AG04450 (cell line): ENCODE measurements around the gene PRRT2. TPM values are rescaled to one million over a fixed set of nuclear protein-coding genes. Genes with fewer than 3 reads are reported as not detected.
A peak's percentile ranks its signal among the peaks of the same experiment; 100 is the strongest.

ENCODE experiments used
- CTCF ChIA-PET: fragments of 300-600, 350-600 bp; formaldehyde crosslinking; extraction: SDS; loops from one replicate; lab custom pipeline; 2022; ENCODE audit warnings: antibody characterized with exemption, inconsistent platforms; lab: Charles Lee
- POLR2A ChIA-PET: fragments of 350-600 bp; formaldehyde crosslinking; extraction: SDS; loops from one replicate; lab custom pipeline; 2021; ENCODE audit warnings: antibody characterized with exemption, inconsistent platforms; lab: Yijun Ruan, JAX
- DNase-seq: peaks from one replicate; pipeline ENCODE4 v3.0.0-alpha.2; 2011; ENCODE audit warnings: low read depth, low spot score
- H3K27ac ChIP-seq: one replicate; pipeline ENCODE4 v1.5.1; 2012; ENCODE audit warnings: low read depth, low read length, control low read depth
- H3K27me3 ChIP-seq: one replicate; pipeline ENCODE4 v1.6.0; 2012; ENCODE audit warnings: low read length; ENCODE audit not compliant: control insufficient read depth, insufficient read depth
- H3K4me3 ChIP-seq: 2 replicates; pipeline ENCODE4 v1.5.1; 2011; ENCODE audit warnings: mild to moderate bottlenecking, low read depth, low read length, control low read depth
- H3K9me3 ChIP-seq: 2 replicates; pipeline ENCODE4 v1.5.1; 2012; ENCODE audit warnings: low read length; ENCODE audit not compliant: control insufficient read depth, insufficient read depth
- CTCF ChIP-seq: IDR thresholded peaks from 2 replicates; pipeline ENCODE4 v1.5.1; 2011; ENCODE audit warnings: low read depth, low read length, control low read depth, inconsistent platforms
- polyA plus RNA-seq: library from polyadenylated mRNA; depleted of rRNA; stranded (reverse); fragments of >200 nt; gene quantifications from 2 replicates; pipeline ENCODE4 v1.2.3, GENCODE V29; 2011

Gene PRRT2
- polyA plus RNA-seq, 1 experiment: 5.7 TPM

- no peak for DNase-seq
- ChIA-PET CTCF (interaction anchor here (0.6 to 2.9 kb wide), 45 partner anchors 10 to 755 kb away, joined by 3 to 45 read pairs (median 5); partner anchors contain the start of genes ASPHD1, C16orf92, CDIPT and INO80E), POLR2A (interaction anchor here (0.7 to 1.2 kb wide), 4 partner anchors 16 to 41 kb away, joined by 3 to 10 read pairs (median 6); partner anchors contain the start of gene PAGR1)
- H3K27me3 ChIP-seq: no peaks in the 10 kb centered on the region
- no peak overlapping the region for H3K27ac ChIP-seq
- no peaks in the 10 kb centered on the region for H3K9me3 ChIP-seq
- TF ChIP-seq CTCF: peak; percentile 92
- H3K4me3 ChIP-seq: no peak overlapping the region
Measured at GRCh38 chr16:29848420-29849297, 36.7 kb downstream of the PRRT2 start.

- no peak for TF ChIP-seq CTCF
- ChIA-PET CTCF (interaction anchor here (0.7 to 2.9 kb wide), 18 partner anchors 9 to 163 kb away, joined by 3 to 45 read pairs (median 8); partner anchors contain the start of genes ASPHD1, MAZ, MVP and PAGR1), POLR2A (no interaction called here)
- no peaks in the 10 kb centered on the region for H3K27me3 ChIP-seq
- H3K9me3 ChIP-seq: no peaks in the 10 kb centered on the region
- H3K4me3 ChIP-seq: no peak overlapping the region
- H3K27ac ChIP-seq: no peak overlapping the region
- no peak for DNase-seq
Measured at GRCh38 chr16:29849505-29849904, 37.5 kb downstream of the PRRT2 start.

- H3K9me3 ChIP-seq: no peaks in the 10 kb centered on the region
- H3K27ac ChIP-seq: no peak overlapping the region
- no peak for DNase-seq
- no peak for TF ChIP-seq CTCF
- ChIA-PET CTCF (interaction anchor here (1.3 to 1.4 kb wide), 2 partner anchors 44 to 150 kb away, joined by 6 to 10 read pairs; no protein-coding TSS in a partner anchor), POLR2A (no interaction called here)
- no peak overlapping the region for H3K4me3 ChIP-seq
- no peaks in the 10 kb centered on the region for H3K27me3 ChIP-seq
Measured at GRCh38 chr16:29850998-29851397, 39.0 kb downstream of the PRRT2 start.

- H3K27ac ChIP-seq: peak overlapping the region; percentile 39
- ChIA-PET POLR2A (interaction anchor here (1.1 kb wide), 1 partner anchor 11 kb away, joined by 4 read pairs; no protein-coding TSS in a partner anchor), CTCF (no interaction called here)
- no peaks in the 10 kb centered on the region for H3K27me3 ChIP-seq
- no peak for DNase-seq
- H3K9me3 ChIP-seq: no peaks in the 10 kb centered on the region
- no peak overlapping the region for H3K4me3 ChIP-seq
- TF ChIP-seq CTCF: no peak
Measured at GRCh38 chr16:29852654-29853053, 40.7 kb downstream of the PRRT2 start.
